ENCODE measurements around the gene BIRC5. TPM values are rescaled to one million over a fixed set of nuclear protein-coding genes. Genes with fewer than 3 reads are reported as not detected.
"Not testable (repeated sequence)": the region's sequence is repeated elsewhere in the genome, so short reads cannot be mapped to it uniquely, and the experiment has no call there.

The BIRC5 gene
- total RNA-seq, 1 donor from 2014 or later, result 1.1 TPM

- intact Hi-C loops (cut with DNase I), result no loop called here
Measured at GRCh38 chr17:78250891-78251772, 37.1 kb downstream of the BIRC5 start.

GRCh38 chr17:78251773-78252103, 37.7 kb downstream of the BIRC5 start:
- no peaks in the 10 kb centered on the region for H3K9me3 ChIP-seq
- ATAC-seq (no peak), DNase-seq (no peak)
- H3K4me1 ChIP-seq, result peaks cover 22% of the 10 kb centered on the region
- H3K4me3 ChIP-seq, result no peak overlapping the region
- TF ChIP-seq CTCF (IDR thresholded peaks at IDR 0.05), result no peak
- H3K27ac ChIP-seq, result no peak overlapping the region
- intact Hi-C loops (cut with DNase I), result no loop called here
- H3K27me3 ChIP-seq, result no peaks in the 10 kb centered on the region
- no peaks in the 10 kb centered on the region for H3K36me3 ChIP-seq

More at GRCh38 chr17:78250891-78251772, 37.1 kb downstream of the BIRC5 start:
- DNase-seq, result peak; percentile 94
- H3K4me1 ChIP-seq, result peaks cover 22% of the 10 kb centered on the region
- no peaks in the 10 kb centered on the region for H3K36me3 ChIP-seq
- H3K27ac ChIP-seq, result no peak overlapping the region
- H3K9me3 ChIP-seq, result no peaks in the 10 kb centered on the region
- peak; percentile 92 for ATAC-seq
- no peak overlapping the region for H3K4me3 ChIP-seq
- no peaks in the 10 kb centered on the region for H3K27me3 ChIP-seq
- peak; percentile 99 for TF ChIP-seq CTCF (IDR thresholded peaks at IDR 0.05)

- Histone ChIP-seq H3K36me3 (no peaks in the 10 kb centered on the region), H3K9me3 (no peaks in the 10 kb centered on the region), H3K4me3 (no peak overlapping the region), H3K27me3 (no peaks in the 10 kb centered on the region), H3K27ac (no peak overlapping the region), H3K4me1 (peaks cover 22% of the 10 kb centered on the region)
- DNase-seq, result peak; percentile 63
- TF ChIP-seq CTCF (IDR thresholded peaks at IDR 0.05), result no peak
- intact Hi-C loops (cut with DNase I), result no loop called here
- ATAC-seq, result no peak
Measured at GRCh38 chr17:78252111-78252634, 38.1 kb downstream of the BIRC5 start.

- intact Hi-C loops (cut with DNase I), result no loop called here
- H3K9me3 ChIP-seq, result no peaks in the 10 kb centered on the region
- H3K4me1 ChIP-seq, result peaks cover 30% of the 10 kb centered on the region
- DNase-seq (peak; percentile 59), ATAC-seq (no peak)
- TF ChIP-seq CTCF (IDR thresholded peaks at IDR 0.05), result no peak
- H3K27ac ChIP-seq, result no peak overlapping the region
- H3K4me3 ChIP-seq, result no peak overlapping the region
- H3K27me3 ChIP-seq, result no peaks in the 10 kb centered on the region
- H3K36me3 ChIP-seq, result no peaks in the 10 kb centered on the region
Measured at GRCh38 chr17:78252701-78253635, 38.9 kb downstream of the BIRC5 start.

GRCh38 chr17:78253636-78253945, 39.5 kb downstream of the BIRC5 start:
- H3K36me3 ChIP-seq; H3K27ac ChIP-seq; ATAC-seq; H3K27me3 ChIP-seq; H3K9me3 ChIP-seq; DNase-seq; intact Hi-C loops (cut with DNase I): not testable (repeated sequence)
- H3K4me1 ChIP-seq, result peaks cover 35% of the 10 kb centered on the region
- peak overlapping the region; percentile 95 for H3K4me3 ChIP-seq

All from upper lobe of right lung (tissue), 1 donor.